ENCODE measurements around the gene PLAGL2.
"Not testable (repeated sequence)": the region's sequence is repeated elsewhere in the genome, so short reads cannot be mapped to it uniquely, and the experiment has no call there.

GRCh38 chr20:32193336-32193735 is 14.2 kb downstream of the PLAGL2 start:
- not testable (repeated sequence) for TF ChIP-seq POLR2A, POLR2AphosphoS5, CTCF (IDR thresholded peaks at IDR 0.05)

All from breast epithelium (tissue), 3 donors.